ENCODE data around the gene NCEH1.

NCEH1 gene

GRCh38 chr3:172702256-172702655 lies 8.6 kb downstream of the NCEH1 start:
- Histone ChIP-seq H3K27me3 (ENCODE audit: insufficient read depth, low read length, poor library complexity, severe bottlenecking) (no peaks in the 10 kb centered on the region), H3K4me2 (ENCODE audit: low read depth, low read length, poor library complexity, severe bottlenecking) (no peak overlapping the region), H3K4me3 (ENCODE audit: low read length, poor library complexity, severe bottlenecking) (no peak overlapping the region), H3K36me3 (ENCODE audit: insufficient read depth, low read length) (no peaks in the 10 kb centered on the region), H2AFZ (ENCODE audit: low read length) (no peak overlapping the region), H3F3A (ENCODE audit: low read depth) (no peaks in the 10 kb centered on the region), H4K20me1 (ENCODE audit: insufficient read depth, low read length, poor library complexity, severe bottlenecking) (no peaks in the 10 kb centered on the region), H3K9me2 (replicated peaks; ENCODE audit: low read depth, low read length) (no peaks in the 10 kb centered on the region), H3K4me1 (ENCODE audit: insufficient read depth, low read length, poor library complexity, severe bottlenecking) (peaks cover 4% of the 10 kb centered on the region), H3K79me2 (ENCODE audit: insufficient read depth, low read length) (peaks cover 8% of the 10 kb centered on the region), H3K9ac (ENCODE audit: low read depth, low read length, poor library complexity, severe bottlenecking) (no peak overlapping the region), H3K9me3 (ENCODE audit: insufficient read depth, low read depth, low read length) (no peaks in the 10 kb centered on the region)
- TF ChIP-seq EZH2phosphoT487 (IDR thresholded peaks at IDR 0.05; ENCODE audit: borderline replicate concordance) (no peak), CTCF (conservative IDR thresholded peaks at IDR 0.05; ENCODE audit: low read length) (no peak)

- TF ChIP-seq CTCF (conservative IDR thresholded peaks at IDR 0.05; ENCODE audit: low read length) = no peak
- TF ChIP-seq EZH2phosphoT487 (IDR thresholded peaks at IDR 0.05; ENCODE audit: borderline replicate concordance) = no peak
- H3K79me2 ChIP-seq (ENCODE audit: insufficient read depth, low read length) = peaks cover 3% of the 10 kb centered on the region; the same call in 1 of the 2 replicates
- H3K9me2 ChIP-seq (replicated peaks; ENCODE audit: low read depth, low read length) = no peaks in the 10 kb centered on the region
- H2AFZ ChIP-seq (ENCODE audit: low read length) = no peak overlapping the region
- no peaks in the 10 kb centered on the region for H4K20me1 ChIP-seq (ENCODE audit: insufficient read depth, low read length, poor library complexity, severe bottlenecking)
- H3K9ac ChIP-seq (ENCODE audit: low read depth, low read length, poor library complexity, severe bottlenecking) = no peak overlapping the region
- no peaks in the 10 kb centered on the region for H3K27me3 ChIP-seq (ENCODE audit: insufficient read depth, low read length, poor library complexity, severe bottlenecking)
- H3K4me2 ChIP-seq (ENCODE audit: low read depth, low read length, poor library complexity, severe bottlenecking) = no peak overlapping the region
- H3K4me3 ChIP-seq (ENCODE audit: low read length, poor library complexity, severe bottlenecking) = no peak overlapping the region
- H3K36me3 ChIP-seq (ENCODE audit: insufficient read depth, low read length) = no peaks in the 10 kb centered on the region
- H3K9me3 ChIP-seq (ENCODE audit: insufficient read depth, low read depth, low read length) = no peaks in the 10 kb centered on the region
- H3F3A ChIP-seq (ENCODE audit: low read depth) = no peaks in the 10 kb centered on the region
- peaks cover 4% of the 10 kb centered on the region for H3K4me1 ChIP-seq (ENCODE audit: insufficient read depth, low read length, poor library complexity, severe bottlenecking)
These were observed 9.1 kb downstream of the NCEH1 start for GRCh38 chr3:172701751-172702150.

GRCh38 chr3:172700936-172701455 lies 9.9 kb downstream of the NCEH1 start:
- no peaks in the 10 kb centered on the region for H3K9me3 ChIP-seq (ENCODE audit: insufficient read depth, low read depth, low read length)
- H3K4me2 ChIP-seq (ENCODE audit: low read depth, low read length, poor library complexity, severe bottlenecking) = no peak overlapping the region
- no peaks in the 10 kb centered on the region for H3K36me3 ChIP-seq (ENCODE audit: insufficient read depth, low read length)
- TF ChIP-seq CTCF (conservative IDR thresholded peaks at IDR 0.05; ENCODE audit: low read length) (no peak), EZH2phosphoT487 (IDR thresholded peaks at IDR 0.05; ENCODE audit: borderline replicate concordance) (no peak)
- no peak overlapping the region for H3K4me3 ChIP-seq (ENCODE audit: low read length, poor library complexity, severe bottlenecking)
- no peak overlapping the region for H3K9ac ChIP-seq (ENCODE audit: low read depth, low read length, poor library complexity, severe bottlenecking)
- no peaks in the 10 kb centered on the region for H3K79me2 ChIP-seq (ENCODE audit: insufficient read depth, low read length)
- H4K20me1 ChIP-seq (ENCODE audit: insufficient read depth, low read length, poor library complexity, severe bottlenecking) = no peaks in the 10 kb centered on the region
- H3K9me2 ChIP-seq (replicated peaks; ENCODE audit: low read depth, low read length) = no peaks in the 10 kb centered on the region
- H3K4me1 ChIP-seq (ENCODE audit: insufficient read depth, low read length, poor library complexity, severe bottlenecking) = peaks cover 4% of the 10 kb centered on the region
- H2AFZ ChIP-seq (ENCODE audit: low read length) = no peak overlapping the region
- H3K27me3 ChIP-seq (ENCODE audit: insufficient read depth, low read length, poor library complexity, severe bottlenecking) = no peaks in the 10 kb centered on the region
- H3F3A ChIP-seq (ENCODE audit: low read depth) = no peaks in the 10 kb centered on the region
